ENCODE measurements around the gene ACTC1.
"Not testable (repeated sequence)": the region's sequence is repeated elsewhere in the genome, so short reads cannot be mapped to it uniquely, and the experiment has no call there.

ACTC1 gene

DNA sequence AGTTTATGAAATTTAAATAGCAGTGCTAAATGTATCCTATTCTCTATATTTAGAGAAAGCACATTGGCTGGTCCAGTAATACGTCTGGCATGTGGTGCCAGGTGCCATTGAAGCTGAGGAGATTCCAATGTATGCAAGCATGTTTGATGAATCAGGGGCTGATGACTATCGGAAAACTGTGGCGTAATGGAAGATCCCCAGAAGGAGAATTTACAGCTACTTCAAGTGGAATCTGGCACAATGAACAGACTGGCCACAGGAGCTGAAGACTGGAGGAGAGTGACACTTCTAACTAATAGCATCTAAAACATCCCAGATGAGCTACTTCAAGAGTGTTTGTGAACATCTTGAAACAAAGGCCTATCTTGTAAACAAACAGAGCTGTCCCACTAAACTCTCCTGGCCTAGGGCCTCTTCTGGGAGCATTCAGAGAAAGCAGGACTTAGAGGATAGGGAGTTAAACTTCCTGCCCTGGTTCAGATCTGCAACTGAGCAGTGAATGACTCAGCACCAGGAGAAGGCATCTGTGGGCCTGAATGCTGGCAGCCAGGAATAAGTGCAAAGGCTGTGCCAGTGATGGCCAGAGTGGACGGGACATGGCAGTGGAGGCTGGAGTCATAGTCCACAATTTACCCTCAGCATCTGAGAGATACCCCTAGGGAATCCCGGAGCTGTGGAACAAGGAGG, 15.2 kb upstream of the ACTC1 start:
- peaks cover 0 to 8% of the 10 kb centered on the region in 2 experiments for H3K27me3 ChIP-seq (ENCODE audit: control insufficient read depth in 1 of 2, insufficient read depth in 1 of 2, low read length in 2 of 2)

GRCh38 chr15:34809186-34809585, 13.8 kb upstream of the ACTC1 start:
- no peaks in the 10 kb centered on the region for H3K9me3 ChIP-seq (ENCODE audit: control insufficient read depth, low read length)
- no peak overlapping the region for H2AK5ac ChIP-seq (ENCODE audit: low read length, severe bottlenecking)
- H2BK12ac ChIP-seq (ENCODE audit: low read length in 2 of 2): no peak overlapping the region
- H3K4me2 ChIP-seq (ENCODE audit: low read length, poor library complexity, severe bottlenecking): no peak overlapping the region
- peaks cover 0 to 8% of the 10 kb centered on the region in 2 experiments for H3K27me3 ChIP-seq (ENCODE audit: control insufficient read depth in 1 of 2, insufficient read depth in 1 of 2, low read length in 2 of 2)
- no peak overlapping the region for H2BK120ac ChIP-seq (ENCODE audit: low read depth, low read length)
- H4K8ac ChIP-seq (ENCODE audit: low read length): no peak overlapping the region
- no peak overlapping the region for H3K18ac ChIP-seq (ENCODE audit: low read depth in 1 of 2, low read length in 2 of 2)
- H2BK15ac ChIP-seq (ENCODE audit: low read depth, poor library complexity, severe bottlenecking): no peak overlapping the region
- no peak overlapping the region for H4K91ac ChIP-seq (ENCODE audit: low read length)
- no peak overlapping the region for H3K9ac ChIP-seq (ENCODE audit: low read length)
- no peaks in the 10 kb centered on the region for H3K4me1 ChIP-seq (ENCODE audit: control insufficient read depth, insufficient read depth, low read depth, low read length)
- H3K36me3 ChIP-seq (ENCODE audit: control insufficient read depth in 1 of 2, insufficient read depth in 2 of 2, low read depth in 1 of 2, low read length in 2 of 2): no peaks in the 10 kb centered on the region
- H2AFZ ChIP-seq (ENCODE audit: low read depth, low read length): no peak overlapping the region
- H2BK5ac ChIP-seq (ENCODE audit: low read depth, low read length, poor library complexity, severe bottlenecking): no peak overlapping the region
- H3K79me1 ChIP-seq (replicated peaks; ENCODE audit: low read length, poor library complexity, severe bottlenecking): no peaks in the 10 kb centered on the region
- WGBS: 92% methylated on average over 3 of the region's 3 CpGs
- no peak overlapping the region for H3K23ac ChIP-seq (ENCODE audit: low read length in 2 of 2)
- H3K14ac ChIP-seq (ENCODE audit: low read length in 2 of 2): no peak overlapping the region
- H3K4ac ChIP-seq (ENCODE audit: low read depth in 1 of 2, low read length in 2 of 2): no peak overlapping the region
- no peak for DNase-seq
- H3K4me3 ChIP-seq (ENCODE audit: insufficient read depth in 1 of 2, low read depth in 1 of 2, low read length in 2 of 2): no peak overlapping the region
- no peak overlapping the region for H3K27ac ChIP-seq (ENCODE audit: low read length, poor library complexity, severe bottlenecking)

More for the DNA sequence above, 15.2 kb upstream of the ACTC1 start:
- peak; percentile 99 for DNase-seq
- H3K18ac ChIP-seq (ENCODE audit: low read depth in 1 of 2, low read length in 2 of 2): peak overlapping the region; percentile 55 to 92
- H3K4me3 ChIP-seq (ENCODE audit: insufficient read depth in 1 of 2, low read depth in 1 of 2, low read length in 2 of 2): no peak overlapping the region
- H3K23ac ChIP-seq (ENCODE audit: low read length in 2 of 2): no peak overlapping the region
- no peaks in the 10 kb centered on the region for H3K4me1 ChIP-seq (ENCODE audit: control insufficient read depth, insufficient read depth, low read depth, low read length)
- H2BK15ac ChIP-seq (ENCODE audit: low read depth, poor library complexity, severe bottlenecking): no peak overlapping the region
- no peaks in the 10 kb centered on the region for H3K79me1 ChIP-seq (replicated peaks; ENCODE audit: low read length, poor library complexity, severe bottlenecking)
- WGBS: 14% methylated on average over 5 of the region's 5 CpGs
- no peak overlapping the region for H2AFZ ChIP-seq (ENCODE audit: low read depth, low read length)
- peak overlapping the region; percentile 51 to 85 for H2BK12ac ChIP-seq (ENCODE audit: low read length in 2 of 2)
- no peak overlapping the region for H4K91ac ChIP-seq (ENCODE audit: low read length)
- H3K4me2 ChIP-seq (ENCODE audit: low read length, poor library complexity, severe bottlenecking): no peak overlapping the region
- no peak overlapping the region for H4K8ac ChIP-seq (ENCODE audit: low read length)
- no peak overlapping the region for H2BK120ac ChIP-seq (ENCODE audit: low read depth, low read length)
- H3K9me3 ChIP-seq (ENCODE audit: control insufficient read depth, low read length): no peaks in the 10 kb centered on the region
- peak overlapping the region in 1 of 2 experiments; percentile 56 for H3K4ac ChIP-seq (ENCODE audit: low read depth in 1 of 2, low read length in 2 of 2)
- no peak overlapping the region for H2BK5ac ChIP-seq (ENCODE audit: low read depth, low read length, poor library complexity, severe bottlenecking)
- H2AK5ac ChIP-seq (ENCODE audit: low read length, severe bottlenecking): no peak overlapping the region
- H3K27ac ChIP-seq (ENCODE audit: low read length, poor library complexity, severe bottlenecking): peak overlapping the region; percentile 6
- no peak overlapping the region for H3K14ac ChIP-seq (ENCODE audit: low read length in 2 of 2)
- no peaks in the 10 kb centered on the region for H3K36me3 ChIP-seq (ENCODE audit: control insufficient read depth in 1 of 2, insufficient read depth in 2 of 2, low read depth in 1 of 2, low read length in 2 of 2)
- peak overlapping the region; percentile 82 for H3K9ac ChIP-seq (ENCODE audit: low read length)

- H4K91ac ChIP-seq (ENCODE audit: low read length): no peak overlapping the region
- 100% methylated on average over 2 of the region's 3 CpGs for WGBS
- H4K8ac ChIP-seq (ENCODE audit: low read length): no peak overlapping the region
- no peaks in the 10 kb centered on the region for H3K9me3 ChIP-seq (ENCODE audit: control insufficient read depth, low read length)
- no peak overlapping the region for H3K4ac ChIP-seq (ENCODE audit: low read depth in 1 of 2, low read length in 2 of 2)
- no peaks in the 10 kb centered on the region for H3K4me1 ChIP-seq (ENCODE audit: control insufficient read depth, insufficient read depth, low read depth, low read length)
- no peak overlapping the region for H3K9ac ChIP-seq (ENCODE audit: low read length)
- H3K14ac ChIP-seq (ENCODE audit: low read length in 2 of 2): no peak overlapping the region
- peaks cover 0 to 9% of the 10 kb centered on the region in 2 experiments for H3K27me3 ChIP-seq (ENCODE audit: control insufficient read depth in 1 of 2, insufficient read depth in 1 of 2, low read length in 2 of 2)
- H3K27ac ChIP-seq (ENCODE audit: low read length, poor library complexity, severe bottlenecking): no peak overlapping the region
- H3K4me2 ChIP-seq (ENCODE audit: low read length, poor library complexity, severe bottlenecking): no peak overlapping the region
- peak; percentile 12 for DNase-seq
- H2BK120ac ChIP-seq (ENCODE audit: low read depth, low read length): no peak overlapping the region
- no peak overlapping the region for H3K4me3 ChIP-seq (ENCODE audit: insufficient read depth in 1 of 2, low read depth in 1 of 2, low read length in 2 of 2)
- H2AK5ac ChIP-seq (ENCODE audit: low read length, severe bottlenecking): no peak overlapping the region
- H3K23ac ChIP-seq (ENCODE audit: low read length in 2 of 2): no peak overlapping the region
- H2AFZ ChIP-seq (ENCODE audit: low read depth, low read length): no peak overlapping the region
- peak overlapping the region in 1 of 2 experiments; percentile 70 for H2BK12ac ChIP-seq (ENCODE audit: low read length in 2 of 2)
- H2BK5ac ChIP-seq (ENCODE audit: low read depth, low read length, poor library complexity, severe bottlenecking): no peak overlapping the region
- no peak overlapping the region for H2BK15ac ChIP-seq (ENCODE audit: low read depth, poor library complexity, severe bottlenecking)
- H3K18ac ChIP-seq (ENCODE audit: low read depth in 1 of 2, low read length in 2 of 2): no peak overlapping the region
- no peaks in the 10 kb centered on the region for H3K79me1 ChIP-seq (replicated peaks; ENCODE audit: low read length, poor library complexity, severe bottlenecking)
- H3K36me3 ChIP-seq (ENCODE audit: control insufficient read depth in 1 of 2, insufficient read depth in 2 of 2, low read depth in 1 of 2, low read length in 2 of 2): no peaks in the 10 kb centered on the region
Measured at GRCh38 chr15:34808016-34808415, 12.7 kb upstream of the ACTC1 start.

- DNase-seq; H2AFZ ChIP-seq (ENCODE audit: low read depth, low read length); H3K4ac ChIP-seq (ENCODE audit: low read depth in 1 of 2, low read length in 2 of 2); H3K9me3 ChIP-seq (ENCODE audit: control insufficient read depth, low read length); H3K4me1 ChIP-seq (ENCODE audit: control insufficient read depth, insufficient read depth, low read depth, low read length); H2BK120ac ChIP-seq (ENCODE audit: low read depth, low read length); H3K4me3 ChIP-seq (ENCODE audit: insufficient read depth in 1 of 2, low read depth in 1 of 2, low read length in 2 of 2); H3K9ac ChIP-seq (ENCODE audit: low read length); H3K4me2 ChIP-seq (ENCODE audit: low read length, poor library complexity, severe bottlenecking); H4K8ac ChIP-seq (ENCODE audit: low read length); H3K18ac ChIP-seq (ENCODE audit: low read depth in 1 of 2, low read length in 2 of 2); H2AK5ac ChIP-seq (ENCODE audit: low read length, severe bottlenecking); H3K14ac ChIP-seq (ENCODE audit: low read length in 2 of 2); H3K23ac ChIP-seq (ENCODE audit: low read length in 2 of 2); H3K27me3 ChIP-seq (ENCODE audit: control insufficient read depth in 1 of 2, insufficient read depth in 1 of 2, low read length in 2 of 2); H4K91ac ChIP-seq (ENCODE audit: low read length); H3K36me3 ChIP-seq (ENCODE audit: control insufficient read depth in 1 of 2, insufficient read depth in 2 of 2, low read depth in 1 of 2, low read length in 2 of 2); H3K27ac ChIP-seq (ENCODE audit: low read length, poor library complexity, severe bottlenecking); H2BK15ac ChIP-seq (ENCODE audit: low read depth, poor library complexity, severe bottlenecking); H2BK12ac ChIP-seq (ENCODE audit: low read length in 2 of 2); H2BK5ac ChIP-seq (ENCODE audit: low read depth, low read length, poor library complexity, severe bottlenecking); H3K79me1 ChIP-seq (replicated peaks; ENCODE audit: low read length, poor library complexity, severe bottlenecking): not testable (repeated sequence)
- 92% methylated on average over 7 of the region's 8 CpGs for WGBS
Measured at GRCh38 chr15:34807241-34807640, 11.9 kb upstream of the ACTC1 start.

Measured in mesenchymal stem cell (in vitro differentiated cells and primary cell).